Measurements from ENCODE around the gene STRN4. TPM values are rescaled to one million over a fixed set of nuclear protein-coding genes. Genes with fewer than 3 reads are reported as not detected.

STRN4 gene
- polyA plus RNA-seq, 1 of the 3 experiments (the other 2 are of a cell fraction), result 92.8 TPM

DNA sequence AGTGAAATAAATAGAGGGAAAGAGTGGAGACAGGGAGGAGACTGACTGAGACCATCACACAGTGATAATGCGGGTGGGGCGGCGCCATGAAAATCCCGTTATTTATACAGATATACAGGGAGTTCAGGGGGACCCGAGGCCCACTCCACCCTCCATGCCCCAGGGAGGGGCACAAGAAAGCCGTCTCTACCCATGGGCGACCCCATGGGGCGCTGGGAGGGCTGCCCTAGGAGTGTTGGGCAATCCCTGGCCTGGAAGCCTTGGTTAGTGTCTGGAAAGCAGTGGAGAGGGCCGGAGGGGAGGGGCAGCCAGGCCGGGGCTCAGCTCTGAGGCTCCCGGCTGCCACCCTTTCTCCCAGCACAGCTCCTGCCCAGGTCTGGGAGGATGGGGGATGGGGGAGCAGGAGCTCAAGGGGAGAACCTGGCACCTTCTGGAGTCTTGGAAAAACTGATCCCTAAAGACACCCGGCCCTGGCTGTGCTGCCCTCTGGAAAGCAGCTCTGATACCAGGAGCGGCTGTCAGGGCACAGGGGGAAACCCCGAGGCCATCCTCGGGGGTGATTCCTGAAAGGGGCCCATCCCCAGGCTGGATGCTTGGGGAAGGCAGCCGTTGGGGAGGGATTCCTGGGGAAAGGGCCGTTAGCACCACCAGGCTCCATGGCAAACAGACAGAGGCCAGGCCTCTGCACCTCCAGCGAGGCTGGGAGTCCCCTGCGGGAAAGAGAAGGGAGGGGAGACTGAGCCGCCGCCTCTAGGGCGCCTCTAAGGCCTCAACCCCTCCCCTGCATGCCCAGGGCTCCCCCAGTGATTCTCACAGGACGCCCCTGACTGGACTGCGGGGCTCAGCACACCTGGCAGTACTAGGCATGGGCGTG is 26.4 kb downstream of the STRN4 start (continued):
- TF ChIP-seq, protein P1, sequence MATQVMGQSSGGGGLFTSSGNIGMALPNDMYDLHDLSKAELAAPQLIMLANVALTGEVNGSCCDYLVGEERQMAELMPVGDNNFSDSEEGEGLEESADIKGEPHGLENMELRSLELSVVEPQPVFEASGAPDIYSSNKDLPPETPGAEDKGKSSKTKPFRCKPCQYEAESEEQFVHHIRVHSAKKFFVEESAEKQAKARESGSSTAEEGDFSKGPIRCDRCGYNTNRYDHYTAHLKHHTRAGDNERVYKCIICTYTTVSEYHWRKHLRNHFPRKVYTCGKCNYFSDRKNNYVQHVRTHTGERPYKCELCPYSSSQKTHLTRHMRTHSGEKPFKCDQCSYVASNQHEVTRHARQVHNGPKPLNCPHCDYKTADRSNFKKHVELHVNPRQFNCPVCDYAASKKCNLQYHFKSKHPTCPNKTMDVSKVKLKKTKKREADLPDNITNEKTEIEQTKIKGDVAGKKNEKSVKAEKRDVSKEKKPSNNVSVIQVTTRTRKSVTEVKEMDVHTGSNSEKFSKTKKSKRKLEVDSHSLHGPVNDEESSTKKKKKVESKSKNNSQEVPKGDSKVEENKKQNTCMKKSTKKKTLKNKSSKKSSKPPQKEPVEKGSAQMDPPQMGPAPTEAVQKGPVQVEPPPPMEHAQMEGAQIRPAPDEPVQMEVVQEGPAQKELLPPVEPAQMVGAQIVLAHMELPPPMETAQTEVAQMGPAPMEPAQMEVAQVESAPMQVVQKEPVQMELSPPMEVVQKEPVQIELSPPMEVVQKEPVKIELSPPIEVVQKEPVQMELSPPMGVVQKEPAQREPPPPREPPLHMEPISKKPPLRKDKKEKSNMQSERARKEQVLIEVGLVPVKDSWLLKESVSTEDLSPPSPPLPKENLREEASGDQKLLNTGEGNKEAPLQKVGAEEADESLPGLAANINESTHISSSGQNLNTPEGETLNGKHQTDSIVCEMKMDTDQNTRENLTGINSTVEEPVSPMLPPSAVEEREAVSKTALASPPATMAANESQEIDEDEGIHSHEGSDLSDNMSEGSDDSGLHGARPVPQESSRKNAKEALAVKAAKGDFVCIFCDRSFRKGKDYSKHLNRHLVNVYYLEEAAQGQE (IDR thresholded peaks at IDR 0.05; ENCODE audit: low read depth, low read length), result no peak
- TF ChIP-seq, protein P2, sequence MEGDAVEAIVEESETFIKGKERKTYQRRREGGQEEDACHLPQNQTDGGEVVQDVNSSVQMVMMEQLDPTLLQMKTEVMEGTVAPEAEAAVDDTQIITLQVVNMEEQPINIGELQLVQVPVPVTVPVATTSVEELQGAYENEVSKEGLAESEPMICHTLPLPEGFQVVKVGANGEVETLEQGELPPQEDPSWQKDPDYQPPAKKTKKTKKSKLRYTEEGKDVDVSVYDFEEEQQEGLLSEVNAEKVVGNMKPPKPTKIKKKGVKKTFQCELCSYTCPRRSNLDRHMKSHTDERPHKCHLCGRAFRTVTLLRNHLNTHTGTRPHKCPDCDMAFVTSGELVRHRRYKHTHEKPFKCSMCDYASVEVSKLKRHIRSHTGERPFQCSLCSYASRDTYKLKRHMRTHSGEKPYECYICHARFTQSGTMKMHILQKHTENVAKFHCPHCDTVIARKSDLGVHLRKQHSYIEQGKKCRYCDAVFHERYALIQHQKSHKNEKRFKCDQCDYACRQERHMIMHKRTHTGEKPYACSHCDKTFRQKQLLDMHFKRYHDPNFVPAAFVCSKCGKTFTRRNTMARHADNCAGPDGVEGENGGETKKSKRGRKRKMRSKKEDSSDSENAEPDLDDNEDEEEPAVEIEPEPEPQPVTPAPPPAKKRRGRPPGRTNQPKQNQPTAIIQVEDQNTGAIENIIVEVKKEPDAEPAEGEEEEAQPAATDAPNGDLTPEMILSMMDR (IDR thresholded peaks at IDR 0.05), result no peak
- TF ChIP-seq GATA2 (CRISPR knock-in tag; IDR thresholded peaks at IDR 0.05), result no peak
- TF ChIP-seq, protein P3, sequence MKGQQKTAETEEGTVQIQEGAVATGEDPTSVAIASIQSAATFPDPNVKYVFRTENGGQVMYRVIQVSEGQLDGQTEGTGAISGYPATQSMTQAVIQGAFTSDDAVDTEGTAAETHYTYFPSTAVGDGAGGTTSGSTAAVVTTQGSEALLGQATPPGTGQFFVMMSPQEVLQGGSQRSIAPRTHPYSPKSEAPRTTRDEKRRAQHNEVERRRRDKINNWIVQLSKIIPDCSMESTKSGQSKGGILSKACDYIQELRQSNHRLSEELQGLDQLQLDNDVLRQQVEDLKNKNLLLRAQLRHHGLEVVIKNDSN (IDR thresholded peaks at IDR 0.05; ENCODE audit: borderline replicate concordance, low read depth), result no peak
- TF ChIP-seq YY1 (IDR thresholded peaks at IDR 0.05; ENCODE audit: low read depth), result no peak

DNA sequence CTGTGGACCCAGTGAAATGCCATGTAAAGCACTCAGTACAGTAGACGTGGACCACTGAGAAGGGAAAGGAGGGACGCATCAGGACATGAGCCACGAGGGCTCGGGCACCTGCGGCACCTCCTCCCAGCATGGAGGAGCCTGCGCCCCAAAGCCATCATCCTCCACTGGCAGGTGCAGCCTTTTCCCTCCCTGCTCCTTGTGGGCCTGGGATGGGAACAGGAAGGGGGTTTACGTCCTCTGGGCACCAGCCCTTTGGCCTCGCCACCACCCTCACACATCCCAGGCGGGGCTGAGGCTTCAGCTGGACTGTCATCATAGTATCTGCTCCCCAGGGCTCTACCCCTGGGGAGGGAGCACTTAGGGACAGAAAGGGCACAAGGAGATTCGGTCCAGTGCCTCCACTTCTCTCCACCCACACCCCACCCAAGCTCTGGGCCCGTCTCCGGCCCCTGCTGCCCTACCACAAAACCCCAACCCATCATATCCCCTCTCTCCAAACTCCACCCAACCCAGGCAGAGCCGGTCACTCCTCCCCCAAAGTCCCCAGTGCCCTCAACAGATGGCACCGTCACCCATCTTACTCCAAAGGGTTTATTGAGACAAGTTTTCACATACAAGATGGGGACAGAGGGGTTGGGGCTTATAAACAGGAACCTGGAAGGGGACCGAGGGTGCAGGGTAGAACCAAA is 27.2 kb downstream of the STRN4 start:
- peaks cover 0 to 17% of the 10 kb centered on the region in 2 experiments; a peak in 2 of 4 replicates for H3K4me1 ChIP-seq (ENCODE audit: control insufficient read depth in 1 of 2, insufficient read depth in 2 of 2, low read depth in 1 of 2, low read length in 1 of 2)
- ChIA-PET POLR2A (no interaction called here), CTCF (interaction anchor here (1.2 to 1.6 kb wide), 2 partner anchors 9 to 10 kb away, joined by 3 to 7 read pairs; no protein-coding TSS in a partner anchor)
- no peak overlapping the region for H2AFZ ChIP-seq (ENCODE audit: low read depth)
- no peak overlapping the region for H3K4me2 ChIP-seq
- H3K27me3 ChIP-seq (ENCODE audit: insufficient read depth), result no peaks in the 10 kb centered on the region
- H3K9me3 ChIP-seq, result no peaks in the 10 kb centered on the region
- 91% methylated on average over 14 of the region's 15 CpGs for WGBS (ENCODE audit: low lambda C conversion rate)
- H3K9ac ChIP-seq, result no peak overlapping the region
- no peaks in the 10 kb centered on the region for H4K20me1 ChIP-seq (ENCODE audit: insufficient read depth)
- no peak overlapping the region for H3K4me3 ChIP-seq (ENCODE audit: low read depth in 2 of 2, low read length in 1 of 2)
- peaks cover 26% of the 10 kb centered on the region for H3K79me2 ChIP-seq (ENCODE audit: insufficient read depth)
- H3F3A ChIP-seq (replicated peaks; ENCODE audit: insufficient read depth), result peaks cover 14% of the 10 kb centered on the region
- no peak for DNase-seq
- TF ChIP-seq TCF12 (IDR thresholded peaks at IDR 0.05) (no peak), RCOR1 (IDR thresholded peaks at IDR 0.05; ENCODE audit: low read length) (no peak), RAD21 (IDR thresholded peaks at IDR 0.05; ENCODE audit: low read length) (no peak), RXRA (IDR thresholded peaks at IDR 0.05; ENCODE audit: borderline replicate concordance, low read depth) (no peak), FOSL2 (IDR thresholded peaks at IDR 0.05; ENCODE audit: borderline replicate concordance, low read depth) (no peak), SMC3 (IDR thresholded peaks at IDR 0.05; ENCODE audit: low read depth, low read length) (no peak), RFX5 (IDR thresholded peaks at IDR 0.05; ENCODE audit: low read length) (no peak), POLR2AphosphoS5 (IDR thresholded peaks at IDR 0.05; ENCODE audit: low read depth, low read length) (no peak), TAF1 (IDR thresholded peaks at IDR 0.05; ENCODE audit: borderline replicate concordance, low read depth, low read length) (no peak)
- TF ChIP-seq, protein P4, sequence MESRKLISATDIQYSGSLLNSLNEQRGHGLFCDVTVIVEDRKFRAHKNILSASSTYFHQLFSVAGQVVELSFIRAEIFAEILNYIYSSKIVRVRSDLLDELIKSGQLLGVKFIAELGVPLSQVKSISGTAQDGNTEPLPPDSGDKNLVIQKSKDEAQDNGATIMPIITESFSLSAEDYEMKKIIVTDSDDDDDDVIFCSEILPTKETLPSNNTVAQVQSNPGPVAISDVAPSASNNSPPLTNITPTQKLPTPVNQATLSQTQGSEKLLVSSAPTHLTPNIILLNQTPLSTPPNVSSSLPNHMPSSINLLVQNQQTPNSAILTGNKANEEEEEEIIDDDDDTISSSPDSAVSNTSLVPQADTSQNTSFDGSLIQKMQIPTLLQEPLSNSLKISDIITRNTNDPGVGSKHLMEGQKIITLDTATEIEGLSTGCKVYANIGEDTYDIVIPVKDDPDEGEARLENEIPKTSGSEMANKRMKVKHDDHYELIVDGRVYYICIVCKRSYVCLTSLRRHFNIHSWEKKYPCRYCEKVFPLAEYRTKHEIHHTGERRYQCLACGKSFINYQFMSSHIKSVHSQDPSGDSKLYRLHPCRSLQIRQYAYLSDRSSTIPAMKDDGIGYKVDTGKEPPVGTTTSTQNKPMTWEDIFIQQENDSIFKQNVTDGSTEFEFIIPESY (IDR thresholded peaks at IDR 0.05; ENCODE audit: borderline replicate concordance, low read depth), result no peak
- no peak overlapping the region for H3K27ac ChIP-seq (ENCODE audit: low read depth in 2 of 2, low read length in 1 of 2)
- H3K36me3 ChIP-seq (replicated peaks in 1 of 2; ENCODE audit: control insufficient read depth in 1 of 2, insufficient read depth in 2 of 2, low read length in 1 of 2), result peaks cover 4 to 49% of the 10 kb centered on the region in 2 experiments
- H3K9me2 ChIP-seq, result no peaks in the 10 kb centered on the region
